Adrenal gland (tissue), 5 donors: ENCODE measurements around the gene DLGAP4.

ENCODE experiments used
- POLR2A ChIP-seq, 2 donors: fragments of 450-650 bp; IDR thresholded peaks; one replicate each; pipeline ENCODE4 v1.6.1; 2017; ENCODE audit warnings: antibody characterized with exemption in 2 of 2, mild to moderate bottlenecking in 2 of 2, moderate library complexity in 1 of 2
- TF ChIP-seq, protein P1 (sequence below), 6 experiments: fragments of 450-650 bp in 4 of 6; fragments of 200-600 bp in 2 of 6; sonication (generic) in 1 of 6; IDR thresholded peaks; 1 replicate in 5 of 6; 2 replicates in 1 of 6; pipeline versions ENCODE4 v1.5.1 to v1.8.0; 2016 to 2021; ENCODE audit warnings: antibody characterized with exemption in 6 of 6, mild to moderate bottlenecking in 2 of 6, moderate library complexity in 1 of 6
- donor health status: DM: no; HTN: no; CAD: no.

- TF ChIP-seq, protein P1, sequence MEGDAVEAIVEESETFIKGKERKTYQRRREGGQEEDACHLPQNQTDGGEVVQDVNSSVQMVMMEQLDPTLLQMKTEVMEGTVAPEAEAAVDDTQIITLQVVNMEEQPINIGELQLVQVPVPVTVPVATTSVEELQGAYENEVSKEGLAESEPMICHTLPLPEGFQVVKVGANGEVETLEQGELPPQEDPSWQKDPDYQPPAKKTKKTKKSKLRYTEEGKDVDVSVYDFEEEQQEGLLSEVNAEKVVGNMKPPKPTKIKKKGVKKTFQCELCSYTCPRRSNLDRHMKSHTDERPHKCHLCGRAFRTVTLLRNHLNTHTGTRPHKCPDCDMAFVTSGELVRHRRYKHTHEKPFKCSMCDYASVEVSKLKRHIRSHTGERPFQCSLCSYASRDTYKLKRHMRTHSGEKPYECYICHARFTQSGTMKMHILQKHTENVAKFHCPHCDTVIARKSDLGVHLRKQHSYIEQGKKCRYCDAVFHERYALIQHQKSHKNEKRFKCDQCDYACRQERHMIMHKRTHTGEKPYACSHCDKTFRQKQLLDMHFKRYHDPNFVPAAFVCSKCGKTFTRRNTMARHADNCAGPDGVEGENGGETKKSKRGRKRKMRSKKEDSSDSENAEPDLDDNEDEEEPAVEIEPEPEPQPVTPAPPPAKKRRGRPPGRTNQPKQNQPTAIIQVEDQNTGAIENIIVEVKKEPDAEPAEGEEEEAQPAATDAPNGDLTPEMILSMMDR (IDR thresholded peaks at IDR 0.05): no peak
- no peak for TF ChIP-seq POLR2A (IDR thresholded peaks at IDR 0.05)
Measured at GRCh38 chr20:36471885-36472636, 165.9 kb downstream of the DLGAP4 start.
